Activated T-helper 2 cell treated with anti-CD3 and anti-CD28 coated beads, Interferon-gamma antibody, Interleukin-2, Interleukin-4, amounts not matched to agents 10 μg/mL and 5 μg/mL and 100 μg/mL, durations not matched to agents 14 hours and 24 hours and 36 hours (primary cell): Measurements from ENCODE around the gene FAM174B. TPM values are rescaled to one million over a fixed set of nuclear protein-coding genes. Genes with fewer than 3 reads are reported as not detected.

Source experiments
- DNase-seq: peaks from one replicate; pipeline ENCODE4 v3.0.0; 2021; ENCODE audit warnings: low spot score
- H3K27ac Mint-ChIP-seq: one replicate; pipeline ENCODE4 v1.8.0; 2021; ENCODE audit warnings: mixed read lengths
- H3K27me3 Mint-ChIP-seq: one replicate; pipeline ENCODE4 v1.8.0; 2021; ENCODE audit warnings: low read depth, mixed read lengths
- H3K36me3 Mint-ChIP-seq: one replicate; pipeline ENCODE4 v1.8.0; 2021; ENCODE audit warnings: low read depth, mixed read lengths
- H3K4me1 Mint-ChIP-seq: one replicate; pipeline ENCODE4 v1.8.0; 2021; ENCODE audit warnings: low read depth, mixed read lengths
- H3K4me3 Mint-ChIP-seq: one replicate; pipeline ENCODE4 v1.8.0; 2021; ENCODE audit warnings: low read depth, mild to moderate bottlenecking, moderate library complexity, mixed read lengths
- H3K9me3 Mint-ChIP-seq: one replicate; pipeline ENCODE4 v1.8.0; 2021; ENCODE audit warnings: mixed read lengths
- intact Hi-C: fragments of 100-400 bp; cut with micrococcal nuclease; formaldehyde crosslinking; loops from one replicate; pipeline ENCODE4 v1.15.1; 2023
- total RNA-seq: library from RNA; stranded (reverse); gene quantifications from 2 replicates; pipeline ENCODE4 v1.2.3, GENCODE V29; 2022

Gene FAM174B
- total RNA-seq, result 3.0 and 3.7 TPM in 2 replicates

DNA sequence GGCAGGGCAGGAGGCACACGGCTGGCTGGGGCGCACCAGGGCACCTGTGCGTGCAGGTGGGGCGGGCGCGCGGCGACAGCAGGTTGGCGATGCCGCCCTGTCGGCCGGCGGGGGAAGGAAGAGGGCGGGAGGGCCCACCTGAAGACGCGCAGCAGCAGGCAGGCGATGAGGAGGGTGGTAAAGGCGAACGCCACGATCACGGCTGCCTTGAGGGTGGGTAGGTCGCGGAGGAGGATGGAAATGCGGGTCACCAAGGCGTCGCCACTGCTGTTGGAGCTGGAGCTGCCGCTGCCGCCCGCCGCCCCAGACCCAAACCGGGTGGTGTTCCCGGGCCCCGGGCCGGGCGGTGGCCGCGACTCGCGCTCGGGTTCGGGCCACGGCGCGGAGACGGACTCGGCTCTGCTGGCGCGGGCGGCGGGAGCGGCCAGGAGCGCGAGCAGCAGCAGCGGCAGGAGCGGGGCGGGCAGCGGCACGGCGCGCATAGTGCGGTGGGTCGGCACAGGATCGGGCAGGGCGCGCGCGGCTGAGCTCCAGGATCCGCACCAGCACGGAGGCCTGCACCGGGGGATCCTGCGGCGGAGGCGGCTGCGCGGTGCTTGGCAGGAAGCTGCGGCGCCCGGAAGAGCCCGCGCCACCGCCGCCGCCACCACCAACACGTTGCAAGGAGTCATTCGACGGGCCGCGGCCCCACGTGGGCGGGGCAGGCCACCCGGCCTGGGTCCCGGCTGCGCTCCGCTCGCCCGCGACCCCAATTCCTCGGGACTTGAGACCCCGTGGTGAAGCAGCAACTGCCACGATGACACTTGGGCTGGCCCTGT, at the start of gene FAM174B:
TSS of gene FAM174B (minus strand) at position 598 of the 818 bp plus-strand sequence.
- intact Hi-C loops, result no loop called here
- no peak for DNase-seq
- H3K27ac Mint-ChIP-seq, result no peak within 1 kb of the TSS
- peak within 1 kb of the TSS; percentile 57 for H3K4me3 Mint-ChIP-seq
- H3K36me3 Mint-ChIP-seq, result no peaks in the 10 kb centered on the region
- H3K27me3 Mint-ChIP-seq, result peaks cover 59% of the 10 kb centered on the region
- H3K4me1 Mint-ChIP-seq, result peaks cover 8% of the 10 kb centered on the region
- H3K9me3 Mint-ChIP-seq, result no peaks in the 10 kb centered on the region

DNA sequence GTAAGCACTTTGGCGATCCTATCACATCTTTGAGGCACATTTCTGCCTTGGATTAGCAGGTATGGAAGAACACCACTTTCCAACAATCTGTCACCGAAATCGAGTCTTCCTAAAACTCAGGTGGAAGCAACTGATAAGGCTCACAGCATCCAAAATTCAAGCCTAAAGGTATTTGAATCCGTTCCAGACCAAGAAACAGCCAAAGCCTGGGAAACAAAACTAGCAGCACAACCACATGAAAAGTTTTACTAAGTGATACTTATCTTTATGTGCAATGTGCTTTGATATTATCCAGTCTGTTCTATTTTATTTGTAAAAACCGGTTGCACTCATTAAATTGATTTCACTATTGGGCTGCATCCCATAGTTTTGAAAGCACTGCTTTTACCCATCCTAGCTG, 40.5 kb upstream of the FAM174B start:
- no peak overlapping the region for H3K27ac Mint-ChIP-seq
- H3K4me3 Mint-ChIP-seq, result no peak overlapping the region
- H3K4me1 Mint-ChIP-seq, result no peaks in the 10 kb centered on the region
- H3K27me3 Mint-ChIP-seq, result peaks cover 9% of the 10 kb centered on the region
- DNase-seq, result no peak
- intact Hi-C loops, result no loop called here
- H3K36me3 Mint-ChIP-seq, result no peaks in the 10 kb centered on the region
- no peaks in the 10 kb centered on the region for H3K9me3 Mint-ChIP-seq

DNA sequence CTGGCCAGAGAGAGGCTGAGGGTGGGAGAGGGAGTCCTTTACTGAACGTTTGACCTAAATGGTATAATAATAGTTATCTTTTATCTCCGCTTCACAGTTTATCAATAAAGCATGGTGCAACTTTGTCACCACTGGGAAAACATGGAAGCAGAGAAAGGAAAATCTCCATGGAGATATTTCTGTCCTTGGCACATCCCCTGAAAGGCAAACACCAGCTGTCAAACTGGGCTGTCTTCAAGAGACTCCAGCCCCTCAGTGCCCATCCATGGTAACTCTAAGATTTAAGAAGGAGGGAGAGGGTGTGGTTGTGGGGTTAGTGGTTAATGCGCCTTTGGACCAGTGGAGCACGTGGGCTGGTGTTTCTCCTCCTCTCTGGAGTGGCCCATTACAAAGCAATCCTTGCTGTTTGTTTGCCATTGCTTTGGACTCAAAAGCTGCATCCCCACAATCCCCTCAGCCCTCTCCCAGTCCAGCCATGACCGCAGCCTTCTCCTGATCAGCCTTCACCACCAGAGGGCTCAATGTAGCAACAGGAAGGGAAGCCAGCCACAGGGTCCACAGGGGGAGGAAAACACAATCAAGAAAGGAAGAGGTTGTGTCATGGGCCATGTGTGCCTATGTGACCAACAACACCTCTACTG, 38.2 kb upstream of the FAM174B start:
- Mint-ChIP-seq H3K4me3 (no peak overlapping the region), H3K27ac (no peak overlapping the region), H3K36me3 (no peaks in the 10 kb centered on the region), H3K27me3 (peaks cover 11% of the 10 kb centered on the region), H3K9me3 (no peaks in the 10 kb centered on the region), H3K4me1 (no peaks in the 10 kb centered on the region)
- DNase-seq, result no peak
- intact Hi-C loops, result no loop called here

DNA sequence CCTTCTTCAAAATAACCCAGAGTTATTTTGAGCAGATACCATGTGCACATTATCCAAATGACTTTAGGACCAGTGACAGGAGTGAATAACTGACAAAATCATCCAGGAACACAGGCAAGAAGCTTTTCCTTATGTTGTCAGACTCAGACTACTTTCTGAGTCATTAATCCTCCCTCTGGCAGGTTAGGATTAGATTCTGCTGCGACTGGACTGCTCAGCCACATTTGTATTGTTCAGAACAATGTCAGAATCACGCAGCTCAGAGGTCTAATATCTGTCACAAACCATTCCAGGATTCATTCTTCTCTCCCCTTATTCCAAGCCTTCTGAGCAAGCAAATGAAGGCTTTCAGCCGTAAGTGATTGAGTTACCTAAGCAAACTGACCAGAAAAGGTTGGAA, 34.8 kb upstream of the FAM174B start:
- no peaks in the 10 kb centered on the region for H3K9me3 Mint-ChIP-seq
- no peak for DNase-seq
- H3K36me3 Mint-ChIP-seq, result no peaks in the 10 kb centered on the region
- H3K27ac Mint-ChIP-seq, result no peak overlapping the region
- no peaks in the 10 kb centered on the region for H3K4me1 Mint-ChIP-seq
- no peak overlapping the region for H3K4me3 Mint-ChIP-seq
- intact Hi-C loops, result no loop called here
- H3K27me3 Mint-ChIP-seq, result peaks cover 7% of the 10 kb centered on the region

DNA sequence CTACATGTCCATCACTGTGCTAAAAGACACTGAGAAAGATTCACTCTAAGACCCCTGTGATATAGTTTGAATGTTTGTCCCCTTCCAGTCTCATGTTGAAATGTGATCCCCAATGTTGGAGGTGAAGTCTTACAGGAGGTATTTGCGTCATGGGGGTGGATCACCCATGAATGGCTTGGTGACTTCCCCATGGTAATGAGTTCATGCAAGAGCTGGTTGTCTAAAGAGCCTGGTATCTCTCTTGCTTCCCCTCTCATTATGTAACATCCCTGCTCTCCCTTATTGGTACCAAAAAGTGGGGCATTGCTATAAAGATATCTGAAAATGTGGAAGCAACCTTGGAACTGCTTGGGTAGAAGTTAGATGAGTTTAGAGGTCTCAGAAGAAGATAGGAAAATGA, 32.2 kb upstream of the FAM174B start:
- Mint-ChIP-seq H3K4me3 (no peak overlapping the region), H3K27me3 (peaks cover 8% of the 10 kb centered on the region), H3K4me1 (no peaks in the 10 kb centered on the region), H3K9me3 (no peaks in the 10 kb centered on the region), H3K27ac (no peak overlapping the region), H3K36me3 (no peaks in the 10 kb centered on the region)
- DNase-seq, result no peak
- intact Hi-C loops, result no loop called here

DNA sequence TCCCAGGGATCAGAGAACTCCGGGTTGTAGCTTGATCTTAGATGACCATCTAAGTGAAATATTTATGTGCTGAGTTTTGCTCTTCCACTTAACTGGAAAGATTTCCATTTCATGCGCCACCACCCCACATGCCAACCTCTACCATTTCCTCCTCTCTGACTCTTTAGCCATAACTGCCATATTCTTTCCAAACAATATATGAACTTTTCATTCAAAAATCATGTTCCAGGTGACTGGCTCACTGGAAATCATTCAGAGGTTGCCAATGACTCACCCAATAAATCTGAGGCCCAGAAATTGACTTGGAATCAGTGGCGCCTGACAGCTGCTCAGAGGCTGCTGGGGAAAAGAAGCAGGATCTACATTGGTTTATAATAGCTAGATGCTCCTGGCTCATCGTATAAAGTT, 31.6 kb upstream of the FAM174B start:
- DNase-seq, result no peak
- Mint-ChIP-seq H3K4me3 (no peak overlapping the region), H3K27ac (no peak overlapping the region), H3K27me3 (peaks cover 8% of the 10 kb centered on the region), H3K36me3 (no peaks in the 10 kb centered on the region), H3K4me1 (no peaks in the 10 kb centered on the region), H3K9me3 (no peaks in the 10 kb centered on the region)
- intact Hi-C loops, result no loop called here

DNA sequence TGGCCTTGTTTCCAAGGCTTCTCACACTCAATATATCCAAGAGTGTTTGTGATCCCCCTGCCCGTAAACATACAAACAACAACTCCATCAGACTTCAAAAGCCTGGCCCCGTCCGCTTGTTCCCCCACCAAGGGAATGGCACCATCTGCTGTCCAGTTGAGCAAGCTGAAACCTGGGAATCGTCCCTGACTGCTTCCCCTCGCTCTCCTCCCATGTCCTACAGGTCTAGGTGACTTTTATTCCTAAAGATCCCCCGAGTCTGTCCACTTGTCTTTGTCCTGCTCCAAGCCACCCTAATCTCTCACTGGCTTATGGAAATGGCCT, 27.9 kb upstream of the FAM174B start:
- Mint-ChIP-seq H3K4me3 (no peak overlapping the region), H3K9me3 (no peaks in the 10 kb centered on the region), H3K27me3 (peaks cover 13% of the 10 kb centered on the region), H3K27ac (no peak overlapping the region), H3K4me1 (no peaks in the 10 kb centered on the region), H3K36me3 (no peaks in the 10 kb centered on the region)
- intact Hi-C loops, result no loop called here
- DNase-seq, result no peak

DNA sequence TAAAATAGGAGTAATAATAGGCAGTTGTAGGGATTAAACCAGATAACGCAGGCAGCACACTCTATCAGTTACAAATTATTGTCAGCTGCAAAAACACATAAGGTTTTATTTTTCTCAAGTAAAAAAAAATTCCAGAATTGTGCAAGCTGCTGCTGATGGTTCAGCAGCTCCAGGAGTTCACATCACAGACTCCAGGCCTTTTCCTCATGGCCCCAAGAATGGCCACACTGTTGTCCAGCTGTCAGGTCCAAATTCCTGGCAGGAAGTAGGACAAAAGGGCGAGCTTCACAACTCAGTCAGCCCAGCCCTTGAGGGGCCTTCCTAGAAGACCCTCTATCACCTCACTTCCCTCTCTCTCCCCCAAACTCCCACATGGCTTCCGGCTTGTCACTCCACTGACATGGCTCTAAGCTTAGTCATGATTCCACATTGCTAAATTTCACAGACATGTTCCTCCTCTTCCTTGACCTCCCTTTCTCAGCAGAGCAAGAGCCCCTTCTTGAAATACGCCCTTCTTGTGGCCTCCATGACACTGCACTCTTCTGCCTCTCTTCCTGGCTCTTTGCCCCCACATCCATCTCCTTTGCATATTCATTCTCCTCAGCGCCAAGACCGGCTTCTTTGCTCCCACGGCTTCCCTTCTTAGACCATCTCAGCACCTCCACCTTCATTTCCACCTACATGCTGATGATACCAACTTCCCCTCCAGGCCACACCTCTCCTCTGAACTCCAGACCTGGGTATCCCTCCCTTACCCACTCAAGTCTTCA, 27.4 kb upstream of the FAM174B start:
- no peak overlapping the region for H3K27ac Mint-ChIP-seq
- peaks cover 17% of the 10 kb centered on the region for H3K27me3 Mint-ChIP-seq
- H3K4me1 Mint-ChIP-seq, result no peaks in the 10 kb centered on the region
- H3K36me3 Mint-ChIP-seq, result no peaks in the 10 kb centered on the region
- H3K9me3 Mint-ChIP-seq, result no peaks in the 10 kb centered on the region
- H3K4me3 Mint-ChIP-seq, result no peak overlapping the region
- intact Hi-C loops, result no loop called here
- DNase-seq, result no peak

DNA sequence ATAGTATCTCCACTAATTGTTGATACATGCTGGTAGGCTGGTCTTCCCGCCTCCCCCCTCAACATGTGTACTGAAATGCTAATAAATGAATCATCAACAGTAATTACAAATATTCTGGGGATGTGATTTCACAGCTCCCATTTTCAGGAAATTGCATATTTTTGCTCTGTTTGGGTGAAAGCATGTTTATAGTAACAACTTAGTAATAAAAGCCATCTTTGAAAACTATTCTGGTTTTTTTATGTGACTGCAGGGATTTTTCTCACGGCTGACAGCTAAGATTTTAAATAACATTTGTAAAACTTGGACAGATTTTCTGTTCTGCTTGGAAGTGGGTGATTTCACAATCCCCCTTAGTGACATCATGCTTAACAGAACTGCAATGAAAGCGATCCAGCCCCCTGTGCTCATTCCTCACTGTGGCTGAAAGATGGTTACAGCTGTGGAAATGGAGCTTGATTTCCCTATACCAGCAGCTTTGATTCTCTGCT, 25.6 kb upstream of the FAM174B start:
- no peak overlapping the region for H3K4me3 Mint-ChIP-seq
- no peak overlapping the region for H3K27ac Mint-ChIP-seq
- peaks cover 16% of the 10 kb centered on the region for H3K27me3 Mint-ChIP-seq
- intact Hi-C loops, result no loop called here
- no peaks in the 10 kb centered on the region for H3K36me3 Mint-ChIP-seq
- DNase-seq, result no peak
- no peaks in the 10 kb centered on the region for H3K4me1 Mint-ChIP-seq
- H3K9me3 Mint-ChIP-seq, result no peaks in the 10 kb centered on the region

DNA sequence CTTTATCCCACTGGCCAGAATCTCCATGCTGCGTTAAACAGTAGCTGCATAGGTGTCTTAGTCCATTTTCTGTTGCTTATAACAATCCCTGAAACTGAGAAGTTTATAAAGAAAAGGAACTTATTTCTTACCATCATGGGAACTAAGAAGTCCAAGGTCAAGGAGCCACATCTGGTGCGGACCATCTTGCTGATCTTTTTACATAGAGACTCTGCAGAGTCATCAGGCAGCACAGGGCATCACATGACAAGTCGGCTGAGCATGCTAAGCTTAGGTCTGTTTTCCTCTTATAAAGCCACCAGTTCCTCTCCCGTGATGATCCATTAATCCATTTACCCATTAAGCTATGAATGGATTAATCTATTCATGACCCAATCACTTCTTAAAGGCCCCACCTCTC, 22.4 kb upstream of the FAM174B start:
- no peaks in the 10 kb centered on the region for H3K4me1 Mint-ChIP-seq
- H3K9me3 Mint-ChIP-seq, result no peaks in the 10 kb centered on the region
- intact Hi-C loops, result no loop called here
- H3K27ac Mint-ChIP-seq, result no peak overlapping the region
- DNase-seq, result no peak
- no peaks in the 10 kb centered on the region for H3K36me3 Mint-ChIP-seq
- H3K4me3 Mint-ChIP-seq, result no peak overlapping the region
- H3K27me3 Mint-ChIP-seq, result peaks cover 14% of the 10 kb centered on the region

DNA sequence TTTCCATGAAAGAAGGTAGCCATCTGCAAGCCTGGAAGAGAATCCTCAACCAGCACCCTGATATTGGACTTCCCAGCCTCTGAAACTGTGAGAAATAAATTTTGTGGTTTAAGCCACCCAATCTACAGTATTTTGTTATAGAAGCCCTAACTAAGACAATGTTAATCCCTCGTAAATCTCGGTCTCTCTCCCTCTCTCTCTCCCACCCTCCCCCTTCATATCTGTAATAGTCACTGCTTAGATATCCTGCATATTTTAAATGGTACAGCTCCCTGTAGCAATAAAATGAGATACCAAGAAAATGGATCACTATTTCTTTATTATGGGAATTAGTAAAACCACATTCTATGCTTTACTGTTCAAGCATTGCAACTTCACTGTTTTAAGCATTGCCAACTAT, 21.0 kb upstream of the FAM174B start:
- H3K4me3 Mint-ChIP-seq, result no peak overlapping the region

DNA sequence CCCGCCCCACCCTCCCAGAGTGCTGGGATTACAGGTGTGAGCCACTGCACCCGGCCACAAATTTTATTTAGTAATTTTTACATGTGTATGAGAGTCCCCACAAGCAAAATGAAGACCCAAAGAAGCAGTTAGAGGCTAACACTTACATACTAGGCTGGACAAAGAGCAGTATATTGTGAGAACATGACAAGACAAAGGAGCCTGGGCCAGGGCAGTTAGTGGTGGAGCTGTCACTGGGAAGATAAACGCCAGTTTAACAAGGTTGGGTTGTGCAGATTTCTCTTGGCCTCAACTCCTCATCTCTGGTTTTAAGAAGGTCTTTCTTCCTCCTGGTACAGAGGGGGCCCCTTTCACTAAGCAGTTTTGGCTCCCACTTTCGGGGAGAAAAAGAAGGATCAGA, 19.9 kb upstream of the FAM174B start:
- Mint-ChIP-seq H3K27me3 (peaks cover 22% of the 10 kb centered on the region), H3K36me3 (no peaks in the 10 kb centered on the region), H3K27ac (no peak overlapping the region), H3K4me1 (no peaks in the 10 kb centered on the region), H3K9me3 (no peaks in the 10 kb centered on the region), H3K4me3 (no peak overlapping the region)
- intact Hi-C loops, result no loop called here
- DNase-seq, result no peak

More for the DNA sequence above, 21.0 kb upstream of the FAM174B start:
- Mint-ChIP-seq H3K27me3 (peaks cover 14% of the 10 kb centered on the region), H3K9me3 (no peaks in the 10 kb centered on the region), H3K27ac (no peak overlapping the region), H3K36me3 (no peaks in the 10 kb centered on the region), H3K4me1 (no peaks in the 10 kb centered on the region)
- no peak for DNase-seq
- intact Hi-C loops, result no loop called here

DNA sequence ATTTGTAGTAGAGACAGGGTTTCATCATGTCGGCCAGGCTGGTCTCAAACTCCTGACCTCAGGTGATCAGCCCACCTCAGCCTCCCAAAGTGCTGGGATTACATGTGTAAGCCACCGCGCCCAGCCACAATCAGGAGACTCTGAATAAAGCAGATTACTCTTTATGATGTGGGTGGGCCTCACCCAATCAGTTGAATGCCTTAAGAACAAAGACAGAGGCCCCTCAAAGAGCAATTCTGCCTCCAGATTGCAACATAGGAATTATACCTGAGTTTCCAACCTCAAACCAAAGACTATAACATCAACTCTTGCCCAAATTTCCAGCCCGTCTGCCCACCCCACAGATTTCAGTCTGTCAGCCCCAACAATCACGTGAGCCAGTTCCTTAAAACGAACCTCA, 18.8 kb upstream of the FAM174B start:
- H3K27ac Mint-ChIP-seq, result no peak overlapping the region
- no peak for DNase-seq
- H3K4me3 Mint-ChIP-seq, result no peak overlapping the region

More for the DNA sequence above, 18.8 kb upstream of the FAM174B start:
- no peaks in the 10 kb centered on the region for H3K36me3 Mint-ChIP-seq
- intact Hi-C loops, result no loop called here
- no peaks in the 10 kb centered on the region for H3K9me3 Mint-ChIP-seq
- H3K27me3 Mint-ChIP-seq, result peaks cover 19% of the 10 kb centered on the region
- no peaks in the 10 kb centered on the region for H3K4me1 Mint-ChIP-seq
